Measurements from ENCODE around the gene PMPCA. TPM values are rescaled to one million over a fixed set of nuclear protein-coding genes. Genes with fewer than 3 reads are reported as not detected.

The PMPCA gene
- total and polyA plus RNA-seq, 12 donors: 59.3 to 85.2 (median 75.4) TPM

DNA sequence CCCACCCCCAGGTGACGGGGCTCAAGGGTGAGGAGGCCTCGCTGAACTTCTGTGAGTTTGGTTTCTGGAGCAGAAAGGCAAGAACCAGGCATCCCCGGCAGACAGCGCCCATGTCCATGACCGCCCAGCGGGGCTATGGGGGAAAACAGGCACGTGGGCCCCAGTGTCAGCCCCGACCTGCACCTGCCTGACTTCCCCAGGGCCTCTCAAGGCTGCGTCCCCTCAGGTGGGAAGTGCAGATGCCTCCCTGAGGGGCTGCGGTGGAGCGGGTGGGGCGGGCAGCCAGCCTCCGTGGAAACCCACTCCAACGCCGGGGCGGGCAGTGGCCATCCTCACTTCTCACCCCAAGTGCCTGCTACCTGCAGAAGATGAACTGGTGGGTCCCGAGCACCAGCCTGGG, 30.1 kb upstream of the PMPCA start:
- 94 to 95% methylated on average over 17 of the region's 17 CpGs for WGBS, 2 donors

DNA sequence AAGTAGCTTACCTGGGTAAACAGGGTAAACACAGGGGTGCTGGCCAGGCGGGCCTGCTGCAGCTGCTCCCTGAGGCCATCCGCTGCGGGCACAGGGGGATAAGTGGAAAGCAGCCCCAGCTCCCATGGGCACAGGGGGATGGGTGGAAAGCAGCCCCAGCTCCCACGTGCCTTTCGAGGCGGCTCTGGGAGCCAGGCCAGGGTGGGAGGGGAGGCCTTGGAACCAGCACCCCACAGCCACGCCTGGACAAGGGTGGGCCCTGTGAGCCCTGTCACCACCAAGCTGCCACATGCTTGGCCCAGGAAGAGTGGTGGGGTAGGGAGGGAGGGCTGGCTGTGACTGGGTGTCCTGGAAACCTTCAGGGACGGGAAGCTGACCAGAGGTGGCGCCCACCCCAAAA, 29.1 kb upstream of the PMPCA start:
- Histone ChIP-seq H3K4me3 (no peak overlapping the region), H3K27ac (no peak overlapping the region), H3K27me3 (no peaks in the 10 kb centered on the region), H3K4me1 (peaks cover 0 to 15% (median 3%) of the 10 kb centered on the region in 9 donors), H3K36me3 (peaks cover 0 to 85% (median 21%) of the 10 kb centered on the region in 9 donors), H3K9me3 (no peaks in the 10 kb centered on the region)
- TF ChIP-seq, protein P1, sequence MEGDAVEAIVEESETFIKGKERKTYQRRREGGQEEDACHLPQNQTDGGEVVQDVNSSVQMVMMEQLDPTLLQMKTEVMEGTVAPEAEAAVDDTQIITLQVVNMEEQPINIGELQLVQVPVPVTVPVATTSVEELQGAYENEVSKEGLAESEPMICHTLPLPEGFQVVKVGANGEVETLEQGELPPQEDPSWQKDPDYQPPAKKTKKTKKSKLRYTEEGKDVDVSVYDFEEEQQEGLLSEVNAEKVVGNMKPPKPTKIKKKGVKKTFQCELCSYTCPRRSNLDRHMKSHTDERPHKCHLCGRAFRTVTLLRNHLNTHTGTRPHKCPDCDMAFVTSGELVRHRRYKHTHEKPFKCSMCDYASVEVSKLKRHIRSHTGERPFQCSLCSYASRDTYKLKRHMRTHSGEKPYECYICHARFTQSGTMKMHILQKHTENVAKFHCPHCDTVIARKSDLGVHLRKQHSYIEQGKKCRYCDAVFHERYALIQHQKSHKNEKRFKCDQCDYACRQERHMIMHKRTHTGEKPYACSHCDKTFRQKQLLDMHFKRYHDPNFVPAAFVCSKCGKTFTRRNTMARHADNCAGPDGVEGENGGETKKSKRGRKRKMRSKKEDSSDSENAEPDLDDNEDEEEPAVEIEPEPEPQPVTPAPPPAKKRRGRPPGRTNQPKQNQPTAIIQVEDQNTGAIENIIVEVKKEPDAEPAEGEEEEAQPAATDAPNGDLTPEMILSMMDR (IDR thresholded peaks at IDR 0.05): no peak
- DNase-seq (peak in 1 of 2 donors; percentile 67), ATAC-seq (peak; percentile 38 to 89 (median 72))
- intact Hi-C loops (cut with DNase I): no loop called here
- 45 to 54% methylated on average over 9 of the region's 9 CpGs for WGBS, 2 donors

More for the DNA sequence above, 30.1 kb upstream of the PMPCA start:
- H3K27me3 ChIP-seq: no peaks in the 10 kb centered on the region
- peaks cover 0 to 15% (median 3%) of the 10 kb centered on the region in 9 donors for H3K4me1 ChIP-seq
- H3K4me3 ChIP-seq: no peak overlapping the region
- DNase-seq (no peak), ATAC-seq (no peak)
- intact Hi-C loops (cut with DNase I): no loop called here
- peaks cover 0 to 78% (median 14%) of the 10 kb centered on the region in 9 donors for H3K36me3 ChIP-seq
- H3K27ac ChIP-seq: no peak overlapping the region
- TF ChIP-seq, protein P1 (IDR thresholded peaks at IDR 0.05): no peak
- H3K9me3 ChIP-seq: no peaks in the 10 kb centered on the region

DNA sequence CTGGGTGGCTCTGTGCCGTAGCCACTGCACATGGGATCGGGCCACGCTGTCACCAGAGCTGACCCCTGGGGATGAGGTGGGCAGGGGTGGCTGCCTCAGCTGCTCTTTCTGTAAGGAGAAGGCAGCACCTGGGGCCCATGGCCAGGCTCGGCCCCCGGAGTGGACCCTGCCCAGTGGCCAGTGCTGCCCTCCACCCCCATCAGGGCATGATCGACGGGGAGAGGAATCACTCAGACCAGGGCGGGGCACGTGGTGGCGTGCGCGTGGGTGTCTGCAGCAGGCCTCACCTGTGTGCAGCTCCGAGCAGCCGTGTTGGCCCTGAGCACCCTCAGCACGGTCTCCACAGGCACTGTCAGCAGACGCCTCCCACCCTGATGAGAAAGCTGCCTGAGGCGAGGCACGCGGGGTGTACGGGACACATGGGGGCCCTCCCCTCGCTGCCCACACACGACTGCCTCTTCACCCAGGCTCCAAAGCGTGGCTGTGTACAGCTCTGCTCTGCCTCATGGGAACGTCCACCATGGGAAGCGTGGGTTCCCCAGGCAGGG, 28.4 kb upstream of the PMPCA start:
- no peak for ATAC-seq
- TF ChIP-seq, protein P1 (IDR thresholded peaks at IDR 0.05): no peak
- H3K4me3 ChIP-seq: no peak overlapping the region
- intact Hi-C loops (cut with DNase I): no loop called here
- H3K27me3 ChIP-seq: no peaks in the 10 kb centered on the region
- no peak overlapping the region for H3K27ac ChIP-seq
- peaks cover 0 to 15% (median 3%) of the 10 kb centered on the region in 9 donors for H3K4me1 ChIP-seq
- H3K9me3 ChIP-seq: no peaks in the 10 kb centered on the region
- 92 to 94% methylated on average over 25 of the region's 25 CpGs for WGBS, 2 donors
- DNase-seq: no peak
- H3K36me3 ChIP-seq: peaks cover 0 to 93% (median 25%) of the 10 kb centered on the region in 9 donors

DNA sequence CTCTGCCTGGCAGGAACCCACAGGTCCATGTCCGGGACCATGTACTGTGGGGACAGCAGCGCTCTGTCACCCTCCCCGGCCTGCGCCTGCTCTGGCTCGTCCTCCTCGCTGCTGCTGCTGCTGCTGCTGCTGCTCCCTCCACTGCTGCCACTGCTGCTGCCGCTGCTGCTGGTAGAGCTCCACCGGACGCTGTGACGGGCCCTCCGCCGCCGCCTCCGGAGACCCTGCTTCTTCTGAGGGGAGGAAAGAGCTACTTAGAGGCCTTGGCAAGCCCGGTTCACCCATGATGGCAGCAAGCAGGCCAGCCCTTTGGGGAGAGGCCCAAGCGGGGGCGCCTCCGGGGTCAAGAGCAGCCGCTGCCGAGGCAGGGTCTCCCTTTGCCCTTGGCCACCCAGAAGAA, 27.0 kb upstream of the PMPCA start:
- TF ChIP-seq, protein P1 (IDR thresholded peaks at IDR 0.05): no peak
- Histone ChIP-seq H3K4me1 (peaks cover 0 to 12% (median 0%) of the 10 kb centered on the region in 9 donors), H3K4me3 (no peak overlapping the region), H3K27ac (no peak overlapping the region), H3K9me3 (no peaks in the 10 kb centered on the region), H3K27me3 (no peaks in the 10 kb centered on the region), H3K36me3 (peaks cover 0 to 99% (median 39%) of the 10 kb centered on the region in 9 donors)
- WGBS, 2 donors: 96 to 99% methylated on average over 20 of the region's 20 CpGs
- no peak for ATAC-seq
- no peak for DNase-seq
- intact Hi-C loops (cut with DNase I): no loop called here

All from heart right ventricle (tissue), 16 donors.